Nephron progenitor cell (in vitro differentiated cells): ENCODE data around the gene C9orf78.

Source experiments
- DNase-seq: peaks from one replicate; pipeline ENCODE4 v3.0.0; 2021
- H3K27ac Mint-ChIP-seq: 2 replicates; pipeline ENCODE4 v1.8.0; 2021; ENCODE audit warnings: mild to moderate bottlenecking, moderate library complexity, mixed read lengths
- H3K27me3 Mint-ChIP-seq: 2 replicates; pipeline ENCODE4 v1.8.0; 2021; ENCODE audit warnings: mild to moderate bottlenecking, low read depth, mixed read lengths; ENCODE audit not compliant: poor library complexity
- H3K36me3 Mint-ChIP-seq: 2 replicates; pipeline ENCODE4 v1.8.0; 2021; ENCODE audit warnings: low read depth, mixed read lengths
- H3K4me1 Mint-ChIP-seq: 2 replicates; pipeline ENCODE4 v1.8.0; 2021; ENCODE audit warnings: mixed read lengths
- H3K4me3 Mint-ChIP-seq: 2 replicates; pipeline ENCODE4 v1.8.0; 2021; ENCODE audit warnings: mild to moderate bottlenecking, moderate library complexity, mixed read lengths
- H3K9me3 Mint-ChIP-seq: 2 replicates; pipeline ENCODE4 v1.8.0; 2021; ENCODE audit warnings: mild to moderate bottlenecking, moderate library complexity, mixed read lengths
- TF ChIP-seq, protein P1 (sequence below): fragments of 200-600 bp; sonication (generic); IDR thresholded peaks from 2 replicates; pipeline ENCODE4 v1.5.0; 2021; ENCODE audit warnings: antibody characterized with exemption

C9orf78 gene

DNA sequence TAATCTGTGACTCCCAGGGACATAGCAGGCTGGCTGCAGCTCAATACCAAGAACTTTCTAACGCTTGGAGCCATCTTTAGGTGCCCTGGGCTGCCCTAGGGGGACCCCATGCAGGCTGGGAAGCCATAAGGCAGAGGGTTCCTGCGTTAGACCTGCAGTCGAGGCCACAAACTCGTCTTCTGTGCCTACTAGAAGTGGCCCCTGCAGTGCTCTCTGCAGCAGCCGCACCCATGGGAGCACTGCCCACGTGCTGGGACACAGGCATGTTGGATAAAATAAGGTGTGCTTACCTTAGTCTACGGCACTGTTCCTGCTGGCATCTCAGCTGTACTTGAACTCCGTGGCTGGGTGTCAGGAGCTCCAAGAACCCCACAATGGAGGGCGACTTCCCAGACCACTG is 22.7 kb downstream of the C9orf78 start:
- TF ChIP-seq, protein P1, sequence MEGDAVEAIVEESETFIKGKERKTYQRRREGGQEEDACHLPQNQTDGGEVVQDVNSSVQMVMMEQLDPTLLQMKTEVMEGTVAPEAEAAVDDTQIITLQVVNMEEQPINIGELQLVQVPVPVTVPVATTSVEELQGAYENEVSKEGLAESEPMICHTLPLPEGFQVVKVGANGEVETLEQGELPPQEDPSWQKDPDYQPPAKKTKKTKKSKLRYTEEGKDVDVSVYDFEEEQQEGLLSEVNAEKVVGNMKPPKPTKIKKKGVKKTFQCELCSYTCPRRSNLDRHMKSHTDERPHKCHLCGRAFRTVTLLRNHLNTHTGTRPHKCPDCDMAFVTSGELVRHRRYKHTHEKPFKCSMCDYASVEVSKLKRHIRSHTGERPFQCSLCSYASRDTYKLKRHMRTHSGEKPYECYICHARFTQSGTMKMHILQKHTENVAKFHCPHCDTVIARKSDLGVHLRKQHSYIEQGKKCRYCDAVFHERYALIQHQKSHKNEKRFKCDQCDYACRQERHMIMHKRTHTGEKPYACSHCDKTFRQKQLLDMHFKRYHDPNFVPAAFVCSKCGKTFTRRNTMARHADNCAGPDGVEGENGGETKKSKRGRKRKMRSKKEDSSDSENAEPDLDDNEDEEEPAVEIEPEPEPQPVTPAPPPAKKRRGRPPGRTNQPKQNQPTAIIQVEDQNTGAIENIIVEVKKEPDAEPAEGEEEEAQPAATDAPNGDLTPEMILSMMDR = no peak
- H3K27ac Mint-ChIP-seq = peak overlapping the region; percentile 16
- no peak for DNase-seq
- H3K4me3 Mint-ChIP-seq = no peak overlapping the region
- no peaks in the 10 kb centered on the region for H3K9me3 Mint-ChIP-seq
- H3K36me3 Mint-ChIP-seq = peaks cover 54% of the 10 kb centered on the region
- peaks cover 3% of the 10 kb centered on the region for H3K27me3 Mint-ChIP-seq
- H3K4me1 Mint-ChIP-seq = no peaks in the 10 kb centered on the region

- no peak for DNase-seq
- Mint-ChIP-seq H3K27me3 (peaks cover 3% of the 10 kb centered on the region), H3K4me1 (no peaks in the 10 kb centered on the region), H3K27ac (peak overlapping the region; percentile 16), H3K4me3 (no peak overlapping the region), H3K36me3 (peaks cover 58% of the 10 kb centered on the region), H3K9me3 (no peaks in the 10 kb centered on the region)
- TF ChIP-seq, protein P1 = no peak
Measured at GRCh38 chr9:129811967-129812363, 23.1 kb downstream of the C9orf78 start.

DNA sequence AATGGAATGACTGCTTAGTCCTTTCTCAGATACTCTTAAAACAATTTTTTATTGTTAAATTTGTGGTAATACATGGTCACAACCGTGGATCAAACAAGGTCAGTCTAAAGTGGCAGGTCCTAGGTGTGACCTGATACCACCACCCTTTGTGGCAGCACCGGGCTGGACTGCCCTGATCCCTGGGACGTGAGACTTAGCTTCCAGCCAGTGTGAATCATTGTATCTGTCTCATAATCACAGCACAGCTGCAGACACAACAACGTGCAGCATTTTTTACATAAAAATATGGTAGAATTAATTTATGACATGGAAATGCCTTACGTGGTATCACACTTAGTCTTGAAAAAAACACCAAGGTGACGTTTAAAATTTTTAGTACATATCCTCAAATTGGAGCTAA is 24.3 kb downstream of the C9orf78 start:
- TF ChIP-seq, protein P1 = no peak
- H3K4me3 Mint-ChIP-seq = no peak overlapping the region
- H3K27me3 Mint-ChIP-seq = peaks cover 3% of the 10 kb centered on the region
- no peak overlapping the region for H3K27ac Mint-ChIP-seq
- peaks cover 59% of the 10 kb centered on the region for H3K36me3 Mint-ChIP-seq
- H3K4me1 Mint-ChIP-seq = peaks cover 8% of the 10 kb centered on the region
- no peaks in the 10 kb centered on the region for H3K9me3 Mint-ChIP-seq
- DNase-seq = no peak

GRCh38 chr9:129810116-129810515 is 25.0 kb downstream of the C9orf78 start:
- Mint-ChIP-seq H3K9me3 (no peaks in the 10 kb centered on the region), H3K4me1 (peaks cover 11% of the 10 kb centered on the region), H3K36me3 (peaks cover 59% of the 10 kb centered on the region), H3K4me3 (no peak overlapping the region), H3K27ac (no peak overlapping the region), H3K27me3 (peaks cover 3% of the 10 kb centered on the region)
- no peak for DNase-seq
- TF ChIP-seq, protein P1 = no peak

DNA sequence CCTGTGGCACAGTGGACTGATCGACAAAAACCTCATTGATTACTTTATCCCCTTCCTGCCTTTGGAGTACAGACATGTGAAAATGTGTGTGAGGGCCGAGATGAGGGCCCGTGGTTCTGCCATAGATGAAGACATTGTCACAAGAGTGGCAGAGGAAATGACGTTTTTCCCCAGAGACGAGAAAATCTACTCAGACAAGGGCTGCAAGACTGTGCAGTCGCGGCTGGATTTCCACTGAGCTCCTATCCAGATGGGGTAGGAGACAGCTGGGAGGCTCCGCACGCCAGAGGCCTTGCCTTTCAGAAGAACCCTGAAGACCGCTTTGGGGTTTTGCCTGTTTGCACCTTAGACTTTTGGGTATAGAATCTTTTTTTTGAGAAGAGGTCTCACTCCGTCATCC is 25.7 kb downstream of the C9orf78 start:
- TF ChIP-seq, protein P1 = no peak
- Mint-ChIP-seq H3K4me3 (no peak overlapping the region), H3K36me3 (peaks cover 55% of the 10 kb centered on the region), H3K27me3 (peaks cover 3% of the 10 kb centered on the region), H3K4me1 (peaks cover 13% of the 10 kb centered on the region), H3K9me3 (no peaks in the 10 kb centered on the region), H3K27ac (peak overlapping the region; percentile 67)
- DNase-seq = no peak

- Mint-ChIP-seq H3K4me3 (peak overlapping the region; percentile 27), H3K27ac (peak overlapping the region; percentile 54), H3K9me3 (no peaks in the 10 kb centered on the region), H3K27me3 (no peaks in the 10 kb centered on the region), H3K4me1 (peaks cover 20% of the 10 kb centered on the region), H3K36me3 (peaks cover 36% of the 10 kb centered on the region)
- TF ChIP-seq, protein P1 = no peak
- no peak for DNase-seq
Measured at GRCh38 chr9:129806061-129806460, 29.0 kb downstream of the C9orf78 start.
